ENCODE measurements around the gene PTPRH. TPM values are rescaled to one million over a fixed set of nuclear protein-coding genes. Genes with fewer than 3 reads are reported as not detected.

PTPRH gene, protein sequence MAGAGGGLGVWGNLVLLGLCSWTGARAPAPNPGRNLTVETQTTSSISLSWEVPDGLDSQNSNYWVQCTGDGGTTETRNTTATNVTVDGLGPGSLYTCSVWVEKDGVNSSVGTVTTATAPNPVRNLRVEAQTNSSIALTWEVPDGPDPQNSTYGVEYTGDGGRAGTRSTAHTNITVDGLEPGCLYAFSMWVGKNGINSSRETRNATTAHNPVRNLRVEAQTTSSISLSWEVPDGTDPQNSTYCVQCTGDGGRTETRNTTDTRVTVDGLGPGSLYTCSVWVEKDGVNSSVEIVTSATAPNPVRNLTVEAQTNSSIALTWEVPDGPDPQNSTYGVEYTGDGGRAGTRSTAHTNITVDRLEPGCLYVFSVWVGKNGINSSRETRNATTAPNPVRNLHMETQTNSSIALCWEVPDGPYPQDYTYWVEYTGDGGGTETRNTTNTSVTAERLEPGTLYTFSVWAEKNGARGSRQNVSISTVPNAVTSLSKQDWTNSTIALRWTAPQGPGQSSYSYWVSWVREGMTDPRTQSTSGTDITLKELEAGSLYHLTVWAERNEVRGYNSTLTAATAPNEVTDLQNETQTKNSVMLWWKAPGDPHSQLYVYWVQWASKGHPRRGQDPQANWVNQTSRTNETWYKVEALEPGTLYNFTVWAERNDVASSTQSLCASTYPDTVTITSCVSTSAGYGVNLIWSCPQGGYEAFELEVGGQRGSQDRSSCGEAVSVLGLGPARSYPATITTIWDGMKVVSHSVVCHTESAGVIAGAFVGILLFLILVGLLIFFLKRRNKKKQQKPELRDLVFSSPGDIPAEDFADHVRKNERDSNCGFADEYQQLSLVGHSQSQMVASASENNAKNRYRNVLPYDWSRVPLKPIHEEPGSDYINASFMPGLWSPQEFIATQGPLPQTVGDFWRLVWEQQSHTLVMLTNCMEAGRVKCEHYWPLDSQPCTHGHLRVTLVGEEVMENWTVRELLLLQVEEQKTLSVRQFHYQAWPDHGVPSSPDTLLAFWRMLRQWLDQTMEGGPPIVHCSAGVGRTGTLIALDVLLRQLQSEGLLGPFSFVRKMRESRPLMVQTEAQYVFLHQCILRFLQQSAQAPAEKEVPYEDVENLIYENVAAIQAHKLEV
- total RNA-seq, result 4.2 and 5.3 TPM in 2 replicates

GRCh38 chr19:55208880-55209692 lies at the start of gene PTPRH:
Gene PTPRH, minus strand, starts transcription at chr19:55209501. Its CDS starts 68 bp downstream, at chr19:55209433.

GRCh38 chr19:55228403-55229031 lies 19.2 kb upstream of the PTPRH start, which contains the start of gene TMEM86B:
Gene TMEM86B, minus strand, starts transcription at chr19:55228763. Its CDS starts 22 bp downstream, at chr19:55228741.

GRCh38 chr19:55179606-55180484 lies 29.5 kb downstream of the PTPRH start, which contains the start of gene SYT5:
Gene SYT5, minus strand, starts transcription at chr19:55180289. Its CDS starts 1,248 bp downstream, at chr19:55179041.

DNA sequence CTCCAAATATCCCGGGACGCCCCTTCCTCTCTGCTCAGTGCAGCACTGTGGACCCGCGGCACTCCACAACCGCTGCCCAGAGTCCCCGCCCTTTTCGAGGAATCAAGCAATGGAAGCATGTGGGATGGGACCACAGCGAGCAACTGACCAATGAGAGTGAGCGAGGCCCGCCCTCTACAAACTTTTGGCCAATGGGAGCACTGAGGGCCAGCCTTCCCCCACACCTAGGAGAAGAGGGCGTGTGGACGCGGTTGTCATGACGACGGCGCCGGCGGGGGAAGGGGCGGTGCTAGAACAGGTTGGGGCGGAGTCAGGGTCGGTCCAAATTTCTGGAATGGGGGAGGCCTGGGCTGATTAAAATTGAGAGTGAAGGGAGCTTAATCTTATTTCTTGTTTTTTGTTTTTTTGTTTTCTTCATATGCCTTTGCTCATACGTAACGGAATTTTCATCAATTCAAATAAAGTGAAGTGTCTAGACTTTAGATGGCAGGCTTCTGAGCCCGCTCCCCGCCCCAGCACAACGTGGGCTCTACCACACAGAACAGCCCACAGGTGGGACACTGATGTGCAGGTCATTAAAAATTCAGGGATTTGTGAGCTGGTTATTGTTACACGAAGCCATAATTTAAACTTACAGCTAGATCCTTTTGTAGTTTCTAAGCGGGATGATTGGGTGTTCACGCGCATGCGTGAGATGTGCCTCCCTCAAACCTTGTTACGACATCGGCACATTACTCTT lies 42.6 kb downstream of the PTPRH start, which contains the start of gene DNAAF3:
Gene DNAAF3 (minus strand): TSS at position 84 of the 739 bp plus-strand sequence. CDS start 200 bp downstream, outside the sequence.

DNA sequence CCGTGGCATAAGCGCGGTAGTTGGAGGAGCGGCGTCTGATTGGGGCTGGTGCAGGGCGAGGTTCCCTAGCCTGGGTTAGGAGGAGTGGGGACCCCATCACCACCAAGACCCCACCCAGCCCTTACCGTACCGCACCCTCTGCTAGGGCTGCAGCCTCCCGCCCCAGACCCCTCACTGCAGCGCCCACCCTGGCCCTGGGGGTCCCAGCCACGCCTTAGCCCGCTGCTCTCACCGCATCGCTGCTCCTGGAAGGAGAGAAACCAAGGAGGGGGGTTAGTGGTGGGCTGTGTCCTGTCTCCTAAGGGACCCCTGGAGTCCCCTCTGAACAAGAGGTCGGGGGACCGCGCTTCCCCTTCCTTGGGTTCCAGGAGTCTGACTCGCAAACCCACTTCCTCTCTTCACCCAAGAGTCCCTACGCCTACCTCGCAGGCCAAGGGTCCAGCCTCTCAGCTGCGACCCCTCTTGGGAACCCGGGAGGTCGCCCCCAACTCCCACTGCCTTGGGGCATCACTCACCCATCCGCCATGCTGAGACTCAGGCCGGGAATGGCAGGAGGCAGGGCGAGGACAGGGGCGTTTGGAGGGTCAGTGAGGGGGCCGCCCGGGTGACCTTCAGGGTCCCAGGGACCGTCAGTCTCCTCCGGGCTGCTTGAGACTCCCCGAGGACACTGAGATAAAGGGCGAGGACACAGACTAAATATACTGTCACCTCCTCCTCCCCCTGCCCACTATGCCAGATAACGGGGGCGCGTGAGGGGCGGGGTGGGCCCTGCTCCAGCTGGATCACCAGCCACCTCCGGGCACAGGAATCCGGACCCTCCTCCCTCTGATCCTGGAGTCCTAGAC lies 52.0 kb downstream of the PTPRH start, which contains the start of gene TNNI3:
Gene TNNI3 (minus strand): TSS at position 669 of the 845 bp plus-strand sequence. CDS start 143 bp downstream, at position 526.

GRCh38 chr19:55149078-55150003 lies 60.0 kb downstream of the PTPRH start, which contains the start of gene TNNT1:
Gene TNNT1, minus strand, starts transcription at chr19:55149206. Its CDS starts 2,049 bp downstream, at chr19:55147157.

Other genes with a start within 250 kb of the PTPRH start
- not detected in 2 replicates for gene NLRP2, start 243.1 kb downstream of the PTPRH start, total RNA-seq
- not detected in 2 replicates for gene GP6, start 171.2 kb downstream of the PTPRH start, total RNA-seq
- 9.4 and 10.8 TPM in 2 replicates for gene RDH13, start 146.4 kb downstream of the PTPRH start, total RNA-seq
- 0.90 and 4.9 TPM in 2 replicates for gene EPS8L1, start 133.6 kb downstream of the PTPRH start, total RNA-seq
- 58.6 and 82.5 TPM in 2 replicates for gene PPP1R12C, start 91.9 kb downstream of the PTPRH start, total RNA-seq
- 3.2 TPM in 1 of 2 replicates, not detected in the other for gene TNNT1, start 60.3 kb downstream of the PTPRH start, total RNA-seq
- not detected in 2 replicates for gene TNNI3, start 51.8 kb downstream of the PTPRH start, total RNA-seq
- 7.3 and 8.8 TPM in 2 replicates for gene DNAAF3, start 42.9 kb downstream of the PTPRH start, total RNA-seq
- 0.54 and 1.1 TPM in 2 replicates for gene SYT5, start 29.2 kb downstream of the PTPRH start, total RNA-seq
- gene TMEM86B, start 19.3 kb upstream of the PTPRH start, total RNA-seq, result 0.18 and 2.3 TPM in 2 replicates
- 29.1 and 42.4 TPM in 2 replicates for gene PPP6R1, start 49.5 kb upstream of the PTPRH start, total RNA-seq
- gene HSPBP1, start 70.6 kb upstream of the PTPRH start, total RNA-seq, result 21.9 and 33.4 TPM in 2 replicates
- 6.1 and 10.2 TPM in 2 replicates for gene BRSK1, start 74.5 kb upstream of the PTPRH start, total RNA-seq
- gene TMEM150B, start 115.8 kb upstream of the PTPRH start, total RNA-seq, result not detected in 2 replicates
- gene KMT5C, start 130.4 kb upstream of the PTPRH start, total RNA-seq, result 2.2 and 12.2 TPM in 2 replicates
- not detected in 2 replicates for gene COX6B2, start 145.2 kb upstream of the PTPRH start, total RNA-seq
- not detected in 2 replicates for gene GARIN5B, start 153.8 kb upstream of the PTPRH start, total RNA-seq
- 1.6 and 2.9 TPM in 2 replicates for gene IL11, start 161.0 kb upstream of the PTPRH start, total RNA-seq
- gene TMEM190, start 167.3 kb upstream of the PTPRH start, total RNA-seq, result not detected in 2 replicates
- gene TMEM238, start 174.8 kb upstream of the PTPRH start, total RNA-seq, result not detected in 2 replicates
- gene RPL28, start 176.4 kb upstream of the PTPRH start, total RNA-seq, result 461 and 521 TPM in 2 replicates
- 40.5 and 48.0 TPM in 2 replicates for gene UBE2S, start 198.3 kb upstream of the PTPRH start, total RNA-seq
- gene SHISA7, start 233.8 kb upstream of the PTPRH start, total RNA-seq, result not detected in 2 replicates

Data from cardiac atrium fibroblast (primary cell).